Measurements from ENCODE around the gene TCP11.

DNA sequence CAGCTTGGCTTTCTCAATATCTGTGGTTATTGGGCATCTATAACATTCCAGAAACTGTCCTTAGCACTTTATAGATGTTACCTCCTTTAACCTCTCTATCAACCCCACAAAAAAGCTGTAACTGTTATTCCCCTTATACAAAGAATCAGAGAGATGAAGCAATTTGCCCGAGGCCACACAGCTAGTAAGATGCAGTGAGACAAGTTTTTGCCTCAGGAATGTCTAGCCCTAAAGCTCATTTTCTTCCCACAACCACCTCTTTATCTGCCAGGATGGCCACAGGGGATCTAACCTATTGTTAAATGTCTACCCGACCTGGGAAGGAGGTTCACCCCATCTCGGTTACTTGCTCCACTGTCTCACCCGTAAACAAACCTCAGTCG is 31.9 kb upstream of the TCP11 start:
- TF ChIP-seq, protein P1, sequence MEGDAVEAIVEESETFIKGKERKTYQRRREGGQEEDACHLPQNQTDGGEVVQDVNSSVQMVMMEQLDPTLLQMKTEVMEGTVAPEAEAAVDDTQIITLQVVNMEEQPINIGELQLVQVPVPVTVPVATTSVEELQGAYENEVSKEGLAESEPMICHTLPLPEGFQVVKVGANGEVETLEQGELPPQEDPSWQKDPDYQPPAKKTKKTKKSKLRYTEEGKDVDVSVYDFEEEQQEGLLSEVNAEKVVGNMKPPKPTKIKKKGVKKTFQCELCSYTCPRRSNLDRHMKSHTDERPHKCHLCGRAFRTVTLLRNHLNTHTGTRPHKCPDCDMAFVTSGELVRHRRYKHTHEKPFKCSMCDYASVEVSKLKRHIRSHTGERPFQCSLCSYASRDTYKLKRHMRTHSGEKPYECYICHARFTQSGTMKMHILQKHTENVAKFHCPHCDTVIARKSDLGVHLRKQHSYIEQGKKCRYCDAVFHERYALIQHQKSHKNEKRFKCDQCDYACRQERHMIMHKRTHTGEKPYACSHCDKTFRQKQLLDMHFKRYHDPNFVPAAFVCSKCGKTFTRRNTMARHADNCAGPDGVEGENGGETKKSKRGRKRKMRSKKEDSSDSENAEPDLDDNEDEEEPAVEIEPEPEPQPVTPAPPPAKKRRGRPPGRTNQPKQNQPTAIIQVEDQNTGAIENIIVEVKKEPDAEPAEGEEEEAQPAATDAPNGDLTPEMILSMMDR (IDR thresholded peaks at IDR 0.05) = no peak
- TF ChIP-seq POLR2A (IDR thresholded peaks at IDR 0.05) (no peak), POLR2AphosphoS5 (IDR thresholded peaks at IDR 0.05) (no peak)
